HepG2 (cell line): Measurements from ENCODE around the gene TM6SF1. TPM values are rescaled to one million over a fixed set of nuclear protein-coding genes. Genes with fewer than 3 reads are reported as not detected.

ENCODE experiments used
- IKZF4 ChIP-seq: sonication (generic); formaldehyde crosslinking; IDR thresholded peaks from 2 replicates; pipeline ENCODE4 v1.5.1; 2020; ENCODE audit warnings: borderline replicate concordance, mild to moderate bottlenecking, low read depth, missing genetic modification reagents; ENCODE audit errors: not compliant biosample characterization
- IRF2 ChIP-seq: IDR thresholded peaks from 2 replicates; pipeline ENCODE4 v1.6.1; 2018; ENCODE audit warnings: missing genetic modification reagents, missing compliant biosample characterization
- KIAA2018 ChIP-seq: sonication (generic); formaldehyde crosslinking; IDR thresholded peaks from 2 replicates; pipeline ENCODE4 v1.5.0; 2020; ENCODE audit warnings: mild to moderate bottlenecking, missing genetic modification reagents, borderline replicate concordance
- MAFF ChIP-seq: IDR thresholded peaks from 2 replicates; pipeline ENCODE4 v1.6.1; 2011; ENCODE audit warnings: low read depth, low read length, improper control_type of control experiment
- ZNF33B ChIP-seq: sonication (generic); formaldehyde crosslinking; IDR thresholded peaks from 2 replicates; pipeline ENCODE4 v1.5.1; 2020; ENCODE audit warnings: mild to moderate bottlenecking, missing genetic modification reagents
- polyA plus RNA-seq, 8 experiments: library from polyadenylated mRNA; depleted of rRNA in 3 of 8; stranded (reverse) in 7 of 8; unstranded in 1 of 8; fragments of >200 nt; fragmentation: Illumina TruSeq in 4 of 8; extraction: Trizol in 4 of 8; gene quantifications; 2 replicates each; pipeline versions ENCODE4 v1.2.1 to v1.2.3, GENCODE V29; 2011 to 2016; ENCODE audit warnings: low read depth in 4 of 8, missing spikeins in 1 of 8, mixed read lengths in 1 of 8; ENCODE audit not compliant: insufficient read depth in 1 of 8
- total RNA-seq, 5 experiments: library from RNA; depleted of rRNA; stranded (reverse); fragments of >200 nt; fragmentation: Illumina TruSeq; extraction: Trizol; gene quantifications; 2 replicates each; pipeline ENCODE4 v1.2.3, GENCODE V29; 2016; ENCODE audit warnings: low read depth in 1 of 5

Gene TM6SF1
- total and polyA plus RNA-seq, 2 of the 13 experiments (the other 11 are each of a cell fraction or from before 2014, with no cell fraction given): not detected

GRCh38 chr15:83068054-83068453 lies 39.4 kb upstream of the TM6SF1 start (continued):
- TF ChIP-seq IKZF4 (CRISPR knock-in tag): no peak
- TF ChIP-seq KIAA2018 (CRISPR knock-in tag): no peak
- no peak for TF ChIP-seq ZNF33B (CRISPR knock-in tag)
- TF ChIP-seq MAFF: no peak
- no peak for TF ChIP-seq IRF2 (CRISPR knock-in tag)
